ENCODE results near the gene SH3GL3.

Gene SH3GL3

DNA sequence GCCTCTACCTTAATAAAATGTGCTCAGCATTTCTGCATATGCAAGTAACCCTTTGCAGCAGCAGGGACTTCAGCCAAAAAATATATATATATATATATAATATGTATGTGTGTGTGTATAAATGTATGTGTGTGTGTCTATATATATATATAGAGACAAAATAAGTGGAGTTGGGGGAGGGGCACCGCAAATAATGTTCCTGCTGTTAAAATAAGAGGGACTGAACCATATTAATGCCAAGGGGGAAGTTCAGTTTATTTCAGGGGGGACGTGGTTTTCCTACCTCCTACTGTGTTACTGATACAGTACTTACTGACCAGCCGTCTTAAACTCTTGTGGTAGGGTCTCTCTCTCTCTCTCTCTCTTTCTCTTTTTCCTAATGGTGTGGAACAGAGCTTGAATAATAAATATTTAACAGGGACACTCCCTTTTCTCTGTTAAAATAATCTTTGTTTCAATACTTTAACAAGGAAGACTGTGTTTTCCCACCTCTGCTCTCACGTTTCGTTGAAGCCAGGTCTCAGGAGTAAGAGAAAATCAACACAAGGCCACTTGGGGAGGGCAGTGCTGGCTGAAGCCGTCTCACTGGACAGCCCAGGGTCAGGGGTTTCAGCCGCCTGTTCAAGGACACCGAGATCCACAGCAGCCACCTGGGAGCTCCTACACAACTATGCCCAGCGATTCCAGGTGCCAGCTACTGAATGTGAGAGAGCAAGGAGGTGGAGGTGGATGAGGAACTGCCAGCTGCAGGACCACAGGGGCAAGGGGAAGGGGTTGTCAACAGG is 164.0 kb downstream of the SH3GL3 start:
- DNase-seq (ENCODE audit: insufficient read length, low spot score) (no peak), FAIRE-seq (no peak)
- no peak for TF ChIP-seq POLR2A (IDR thresholded peaks at IDR 0.05; ENCODE audit: low read depth, low read length)

DNA sequence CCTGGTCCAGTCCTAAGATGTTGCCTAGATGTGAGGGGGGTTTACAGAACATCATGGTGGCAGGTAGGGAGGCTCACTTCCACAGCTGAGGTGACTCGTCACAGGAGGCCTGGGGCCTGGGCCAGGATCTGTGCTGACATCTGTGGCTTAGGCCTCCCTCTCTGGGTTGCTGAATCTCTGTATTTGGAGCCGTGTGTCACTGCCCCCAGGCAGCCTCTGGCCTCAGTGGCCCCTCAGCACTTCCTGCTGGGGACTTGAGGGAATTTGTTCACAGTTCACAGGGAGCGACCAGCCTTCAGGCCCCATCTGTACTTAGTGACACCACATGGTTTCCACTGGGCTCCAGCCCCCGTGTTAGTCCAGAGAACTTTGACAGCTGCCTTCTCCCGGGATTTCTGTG is 165.1 kb downstream of the SH3GL3 start:
- TF ChIP-seq POLR2A (IDR thresholded peaks at IDR 0.05; ENCODE audit: low read depth, low read length), result no peak
- FAIRE-seq, result no peak

DNA sequence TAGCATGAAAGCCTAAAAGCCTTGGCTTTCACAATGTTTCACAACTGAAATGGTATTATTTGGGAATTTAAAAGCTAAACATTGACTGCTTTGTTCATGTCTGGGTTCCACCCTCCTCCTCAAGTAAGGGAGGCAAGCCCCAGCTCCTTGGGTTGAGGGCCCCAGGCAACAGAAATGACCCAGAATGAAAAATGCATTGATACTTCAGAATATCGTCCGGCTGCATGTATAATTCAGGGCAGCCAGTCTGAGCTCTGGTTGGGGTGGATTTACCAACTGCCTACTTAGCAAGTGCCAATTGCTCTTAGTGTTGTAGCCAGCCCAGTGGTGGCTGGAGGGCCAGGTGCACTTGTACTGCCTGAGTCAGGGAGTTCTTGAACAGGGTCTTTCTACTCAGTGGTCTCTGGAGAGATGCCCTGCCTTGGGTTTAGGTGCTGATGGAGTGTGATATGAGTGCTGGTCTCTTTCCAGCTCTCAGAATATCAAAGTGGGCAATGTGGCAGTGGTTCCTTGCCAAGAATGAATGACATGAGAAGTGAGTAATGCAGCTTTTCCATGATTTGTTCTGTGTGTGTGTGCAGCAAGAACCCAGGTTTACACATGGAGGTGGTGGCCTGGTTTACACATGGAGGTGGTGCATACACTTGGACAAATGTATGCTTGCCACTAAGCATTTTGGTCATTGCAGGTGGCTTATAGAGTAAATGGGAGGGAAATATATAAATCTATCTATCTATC is 165.9 kb downstream of the SH3GL3 start:
- DNase-seq (ENCODE audit: insufficient read length, low spot score) (no peak), FAIRE-seq (no peak)
- no peak for TF ChIP-seq POLR2A (IDR thresholded peaks at IDR 0.05; ENCODE audit: low read depth, low read length)

More for the DNA sequence above, 165.1 kb downstream of the SH3GL3 start:
- DNase-seq (ENCODE audit: insufficient read length, low spot score), result no peak

DNA sequence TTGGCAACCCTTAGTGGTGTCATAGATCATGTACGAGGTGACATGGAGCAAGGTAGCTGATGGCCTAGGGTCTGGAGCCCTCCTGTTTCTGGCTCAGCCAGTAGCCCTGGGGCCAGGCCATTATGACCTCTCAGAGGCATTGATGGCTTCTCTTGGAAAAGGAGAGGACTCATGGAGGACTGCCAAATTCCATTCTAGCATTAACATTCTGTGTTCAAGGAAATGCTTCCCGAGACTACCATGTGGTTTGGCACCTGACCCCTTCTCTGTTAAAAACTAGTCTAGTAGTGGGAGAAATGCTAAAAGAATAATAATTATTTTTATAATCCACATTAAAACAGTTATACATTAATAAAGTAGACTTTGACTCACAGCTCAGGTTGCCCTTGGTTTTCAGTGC is 166.6 kb downstream of the SH3GL3 start:
- DNase-seq (ENCODE audit: insufficient read length, low spot score), result no peak
- FAIRE-seq, result no peak
- no peak for TF ChIP-seq POLR2A (IDR thresholded peaks at IDR 0.05; ENCODE audit: low read depth, low read length)

DNA sequence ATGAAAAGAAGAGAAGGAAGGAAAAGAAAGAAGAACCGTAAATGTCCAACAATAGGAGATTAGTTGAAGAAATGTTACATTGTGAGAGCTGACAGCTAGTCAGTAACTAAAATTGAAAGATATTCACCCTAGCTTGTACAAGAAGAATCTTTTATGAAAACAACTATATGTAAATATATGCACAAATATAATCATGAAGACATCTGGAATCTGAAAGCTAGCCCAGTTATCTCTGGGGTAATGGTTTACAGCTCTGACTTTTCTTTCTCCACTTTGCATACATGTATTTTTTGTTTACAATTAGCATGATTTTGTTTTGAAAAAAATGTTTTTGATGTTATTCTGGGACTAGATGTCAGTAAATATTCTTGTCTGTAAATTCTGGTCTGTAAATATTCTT is 169.7 kb downstream of the SH3GL3 start:
- DNase-seq (ENCODE audit: insufficient read length, low spot score), result no peak
- no peak for TF ChIP-seq POLR2A (IDR thresholded peaks at IDR 0.05; ENCODE audit: low read depth, low read length)
- no peak for FAIRE-seq

DNA sequence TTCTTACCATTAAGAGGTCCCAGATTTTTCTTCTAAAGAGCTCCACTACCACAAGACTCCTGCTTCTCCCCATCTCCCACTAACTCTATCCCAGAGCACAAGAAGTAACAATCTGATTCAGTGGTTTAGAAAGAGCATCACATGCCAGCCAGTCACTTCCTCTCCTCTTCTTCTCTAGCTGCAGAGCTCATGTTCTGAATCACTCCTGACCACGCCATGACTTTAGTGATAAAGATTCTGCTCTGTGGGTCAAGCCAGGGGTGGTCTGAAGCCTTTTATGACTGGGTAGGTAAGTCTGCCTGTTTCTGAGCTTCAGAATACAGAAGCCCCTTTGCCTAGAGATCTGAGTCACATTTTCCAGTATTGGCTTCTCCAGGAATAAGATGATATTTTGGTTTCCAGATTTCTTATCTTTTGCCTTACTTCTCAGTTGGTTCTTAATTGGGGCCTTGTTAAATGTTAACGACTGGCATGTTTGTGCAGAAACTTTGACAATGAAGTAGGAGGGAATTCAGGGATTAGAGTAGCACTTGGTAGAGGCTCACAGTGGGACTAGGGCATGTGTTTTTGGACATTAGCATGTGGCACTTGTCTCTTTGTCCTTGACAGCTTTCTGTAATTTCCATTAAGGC is 179.1 kb downstream of the SH3GL3 start:
- no peak for TF ChIP-seq POLR2A (IDR thresholded peaks at IDR 0.05; ENCODE audit: low read depth, low read length)
- no peak for FAIRE-seq
- no peak for DNase-seq (ENCODE audit: insufficient read length, low spot score)

DNA sequence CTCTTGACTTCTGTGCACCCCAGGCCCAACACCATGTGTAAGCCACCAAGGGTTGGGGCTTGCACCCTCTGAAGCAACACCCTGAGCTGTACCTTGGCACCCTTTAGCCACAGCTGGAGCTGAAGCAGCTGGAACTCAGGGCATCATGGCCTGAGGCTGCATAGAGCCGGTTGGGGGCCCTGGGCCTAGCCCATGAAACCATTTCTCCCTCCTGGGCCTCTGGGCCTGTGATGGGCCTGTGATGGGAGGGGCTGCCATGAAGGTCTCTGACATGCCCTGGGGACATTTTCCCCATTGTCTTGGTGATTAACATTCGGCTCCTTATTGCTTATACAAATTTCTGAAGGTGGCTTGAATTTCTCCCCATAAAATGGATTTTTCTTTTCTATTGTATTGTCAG is 184.4 kb downstream of the SH3GL3 start:
- TF ChIP-seq POLR2A (IDR thresholded peaks at IDR 0.05; ENCODE audit: low read depth, low read length), result no peak
- no peak for DNase-seq (ENCODE audit: insufficient read length, low spot score)
- FAIRE-seq, result no peak

DNA sequence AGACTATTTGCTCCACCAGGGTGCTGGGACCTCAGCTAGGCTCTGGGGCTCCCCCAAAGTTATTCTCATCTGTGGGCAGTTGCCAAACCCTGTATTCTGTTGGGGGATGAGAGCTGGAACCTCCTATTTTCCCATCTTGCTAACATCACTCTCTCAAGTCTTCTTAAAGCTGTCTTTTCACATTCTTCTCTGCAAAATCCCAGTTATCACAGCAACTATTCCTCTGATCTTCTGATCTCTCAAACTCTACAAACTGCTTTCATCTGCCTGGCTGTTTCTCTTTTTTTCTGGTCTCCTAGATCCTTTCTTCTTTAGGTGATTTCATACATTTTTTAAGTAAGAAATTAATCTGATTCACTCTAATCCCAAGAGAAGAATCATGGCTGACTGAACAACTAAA is 196.1 kb downstream of the SH3GL3 start:
- no peak for TF ChIP-seq POLR2A (IDR thresholded peaks at IDR 0.05; ENCODE audit: low read depth, low read length)

DNA sequence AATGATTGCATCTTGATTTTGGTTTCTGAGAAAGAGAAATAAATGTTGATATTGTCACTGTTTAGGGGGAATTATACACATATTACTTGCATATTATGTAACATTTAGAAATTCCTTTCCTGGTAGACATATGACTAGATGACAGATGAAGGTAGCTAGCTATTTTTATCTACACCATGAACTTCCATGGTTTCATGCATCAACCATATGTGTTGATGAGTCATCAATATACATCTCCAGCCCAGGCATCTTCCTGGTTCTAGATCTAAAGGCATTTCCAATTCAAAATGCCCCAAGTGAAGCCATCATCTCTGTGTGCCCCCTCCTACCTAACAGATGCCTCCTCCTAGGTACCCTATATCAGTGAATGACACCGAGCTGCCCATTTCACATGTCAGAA is 197.3 kb downstream of the SH3GL3 start:
- no peak for TF ChIP-seq POLR2A (IDR thresholded peaks at IDR 0.05; ENCODE audit: low read depth, low read length)
- no peak for FAIRE-seq

More for the DNA sequence above, 196.1 kb downstream of the SH3GL3 start:
- DNase-seq (ENCODE audit: insufficient read length, low spot score) (no peak), FAIRE-seq (no peak)

DNA sequence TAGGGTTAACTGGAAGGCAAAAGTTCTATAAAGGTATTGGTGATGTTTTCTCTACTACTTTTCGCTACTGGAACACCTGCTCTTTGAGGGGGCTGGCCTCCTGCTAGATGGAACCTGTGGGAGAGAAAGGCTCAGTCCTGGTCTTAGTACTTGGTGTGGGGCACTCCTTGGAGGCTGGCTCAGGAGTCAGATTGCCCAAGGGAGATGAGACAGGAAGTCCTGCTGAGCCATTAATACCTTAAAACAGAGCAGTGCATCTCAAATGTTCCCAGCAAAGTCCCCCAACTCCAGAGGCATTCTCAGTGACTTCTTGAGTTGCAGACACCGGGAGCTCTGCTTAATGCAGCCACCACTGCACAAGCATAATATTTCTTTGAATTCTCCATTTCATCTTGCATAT is 203.7 kb downstream of the SH3GL3 start:
- no peak for TF ChIP-seq POLR2A (IDR thresholded peaks at IDR 0.05; ENCODE audit: low read depth, low read length)
- no peak for DNase-seq (ENCODE audit: insufficient read length, low spot score)
- FAIRE-seq, result no peak

More for the DNA sequence above, 197.3 kb downstream of the SH3GL3 start:
- no peak for DNase-seq (ENCODE audit: insufficient read length, low spot score)

DNA sequence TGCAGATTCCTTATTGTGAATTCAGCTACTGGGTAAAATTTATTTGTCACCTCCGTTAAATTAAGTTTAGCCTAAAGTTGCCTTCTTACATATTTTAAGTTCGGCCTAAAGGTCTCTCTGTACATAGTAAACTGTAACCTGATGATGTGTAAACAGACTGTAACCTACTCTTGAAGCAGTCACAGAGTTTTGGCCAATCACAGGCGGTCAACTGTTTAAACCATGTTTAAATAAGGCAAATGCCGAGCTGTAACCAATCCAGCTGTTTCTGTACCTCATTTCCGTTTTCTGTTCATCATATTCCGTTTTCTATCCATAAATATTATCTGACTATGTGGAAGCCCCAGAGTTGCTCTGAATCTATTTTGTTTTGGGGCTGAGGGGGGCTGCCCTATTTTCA is 204.4 kb downstream of the SH3GL3 start:
- no peak for DNase-seq (ENCODE audit: insufficient read length, low spot score)
- FAIRE-seq, result no peak

DNA sequence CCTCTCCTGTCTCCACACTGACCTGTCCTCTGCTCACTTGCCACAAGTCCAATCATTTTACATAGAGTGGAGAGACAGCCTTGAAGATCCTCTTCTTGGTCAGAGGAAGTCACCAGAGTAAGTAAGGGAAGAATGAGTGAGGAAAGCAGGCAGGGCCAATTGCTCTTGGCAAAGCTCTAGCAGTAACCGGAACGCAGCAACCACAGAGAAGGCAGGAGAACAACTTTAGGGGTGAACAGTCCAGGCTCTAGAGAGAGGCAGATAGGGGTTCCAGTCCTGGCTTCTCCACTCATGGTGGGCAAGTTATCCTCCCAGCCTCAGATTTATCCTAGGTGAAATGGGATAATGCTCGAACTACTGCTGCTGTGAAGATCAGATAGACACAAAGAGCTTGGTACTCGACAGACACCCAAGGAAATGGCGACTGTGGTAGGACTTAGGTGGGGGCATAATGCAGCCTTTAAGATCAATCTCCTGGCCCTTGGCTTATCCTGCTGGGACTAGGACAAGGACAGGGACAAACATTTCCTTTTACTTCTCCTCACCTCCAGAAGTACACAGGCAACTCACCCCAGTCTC is 205.6 kb downstream of the SH3GL3 start:
- DNase-seq (ENCODE audit: insufficient read length, low spot score), result no peak
- FAIRE-seq, result no peak
- no peak for TF ChIP-seq POLR2A (IDR thresholded peaks at IDR 0.05; ENCODE audit: low read depth, low read length)

More for the DNA sequence above, 204.4 kb downstream of the SH3GL3 start:
- TF ChIP-seq POLR2A (IDR thresholded peaks at IDR 0.05; ENCODE audit: low read depth, low read length), result no peak

DNA sequence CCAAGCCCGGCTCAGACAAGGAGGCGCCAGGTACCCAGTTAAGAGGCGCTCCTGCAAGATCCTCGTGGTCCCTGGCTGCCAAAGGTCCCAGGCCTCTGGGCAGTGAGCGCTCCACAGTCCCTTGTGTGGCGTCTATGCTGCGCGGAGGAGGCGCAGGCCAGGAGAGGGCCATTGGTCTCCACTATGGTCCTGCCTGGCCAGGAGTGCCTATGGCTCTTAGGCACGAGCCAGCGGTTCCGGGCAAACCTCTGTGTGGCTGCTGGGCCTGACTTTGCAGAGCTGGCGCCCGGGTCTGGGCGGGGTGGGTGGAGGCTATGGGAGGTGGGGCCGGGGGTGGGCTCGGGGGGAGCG is 206.1 kb downstream of the SH3GL3 start:
- no peak for DNase-seq (ENCODE audit: insufficient read length, low spot score)
- FAIRE-seq, result no peak
- no peak for TF ChIP-seq POLR2A (IDR thresholded peaks at IDR 0.05; ENCODE audit: low read depth, low read length)
